GM19043 (cell line): ENCODE measurements around the gene PKD1.
"Not testable (repeated sequence)": the region's sequence is repeated elsewhere in the genome, so short reads cannot be mapped to it uniquely, and the experiment has no call there.

Source experiments
- ATAC-seq: cut with Tn5 transposase; IDR thresholded peaks from one replicate; pipeline ENCODE4 v1.9.1; 2021; ENCODE audit warnings: low read depth; ENCODE audit not compliant: unreplicated experiment

The PKD1 gene

DNA sequence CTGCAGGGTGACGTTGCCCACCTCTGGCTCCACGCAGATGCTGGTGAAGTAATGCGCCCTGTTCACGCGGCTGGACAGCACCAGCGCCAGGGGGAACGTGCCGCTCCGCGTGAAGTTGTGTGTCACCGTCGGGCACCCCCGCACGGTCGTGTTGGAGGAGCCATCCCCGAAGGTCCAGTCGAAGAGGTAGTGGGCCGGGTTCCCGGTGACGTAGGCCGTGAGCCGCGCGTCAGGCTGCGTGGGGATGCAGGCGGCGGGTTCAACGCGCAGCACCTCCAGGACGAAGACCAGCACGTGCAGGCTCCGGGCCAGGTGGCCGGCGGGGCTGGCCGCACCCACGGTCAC is 24.7 kb downstream of the PKD1 start:
- ATAC-seq = not testable (repeated sequence)

DNA sequence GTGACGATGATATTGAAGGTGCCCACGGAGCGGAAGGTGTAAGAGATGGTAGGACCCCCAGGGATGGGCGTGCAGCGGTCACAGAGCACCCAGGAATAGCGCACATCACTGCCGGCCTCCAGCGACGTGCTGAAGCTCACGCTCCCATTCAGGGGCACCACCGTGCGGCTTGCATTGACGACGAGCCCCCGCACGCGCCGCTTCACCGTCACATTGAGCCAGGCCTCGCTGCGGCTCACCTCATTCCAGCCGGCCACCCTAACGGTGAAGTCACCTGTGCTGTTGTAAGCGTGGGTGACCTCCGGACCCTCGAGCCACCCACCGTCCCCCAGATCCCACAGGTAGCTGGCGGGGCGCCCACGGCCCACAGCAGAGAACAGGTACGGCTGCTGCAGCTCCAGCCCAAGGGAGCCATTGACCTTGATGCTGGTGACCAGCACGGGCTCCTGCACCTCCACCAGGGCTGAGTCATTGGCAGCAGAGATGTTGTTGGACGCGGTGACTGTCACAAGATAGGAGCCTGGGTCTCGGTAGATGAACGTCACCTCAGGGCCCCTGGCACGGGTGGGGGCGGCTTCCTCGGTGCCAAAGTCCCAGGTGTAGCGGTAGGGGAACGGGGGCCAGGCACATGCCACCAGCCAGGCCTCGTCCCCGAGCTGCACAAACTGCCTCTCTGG is 25.2 kb downstream of the PKD1 start:
- not testable (repeated sequence) for ATAC-seq

DNA sequence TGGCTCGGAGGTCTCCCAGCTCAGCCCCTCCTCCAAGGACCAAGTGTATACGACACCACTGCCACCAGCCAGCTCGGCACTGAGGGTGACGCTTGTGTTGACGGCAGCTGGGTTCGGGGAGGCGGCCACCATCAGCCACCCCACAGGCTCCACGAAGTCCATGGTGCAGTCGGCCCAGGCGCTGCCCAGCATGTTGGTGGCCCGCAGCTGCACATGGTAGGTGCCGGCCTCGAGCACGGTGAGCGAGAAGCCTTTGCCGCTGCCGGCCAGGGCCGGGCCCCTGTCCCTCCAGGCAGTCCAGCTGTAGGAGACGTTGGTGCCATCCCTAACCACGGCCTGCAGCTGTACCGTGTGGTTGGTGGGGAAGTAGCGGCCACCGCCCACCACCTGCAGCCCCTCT is 25.8 kb downstream of the PKD1 start:
- not testable (repeated sequence) for ATAC-seq

DNA sequence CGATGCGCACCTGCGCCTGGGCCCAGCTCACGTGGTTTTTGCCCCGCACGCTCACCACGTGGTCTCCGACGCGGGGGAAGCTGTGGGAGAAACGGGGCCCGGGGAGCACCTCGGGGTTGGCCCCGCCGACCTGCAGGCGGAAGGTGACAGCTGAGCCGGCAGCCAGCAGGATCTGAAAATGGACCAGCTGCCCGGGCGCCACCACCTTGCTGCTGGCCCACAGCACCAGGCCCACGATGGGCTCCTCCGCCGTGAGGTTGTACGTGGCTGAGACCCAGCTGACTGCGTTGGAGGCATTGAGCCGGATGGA is 26.5 kb downstream of the PKD1 start:
- ATAC-seq = not testable (repeated sequence)

DNA sequence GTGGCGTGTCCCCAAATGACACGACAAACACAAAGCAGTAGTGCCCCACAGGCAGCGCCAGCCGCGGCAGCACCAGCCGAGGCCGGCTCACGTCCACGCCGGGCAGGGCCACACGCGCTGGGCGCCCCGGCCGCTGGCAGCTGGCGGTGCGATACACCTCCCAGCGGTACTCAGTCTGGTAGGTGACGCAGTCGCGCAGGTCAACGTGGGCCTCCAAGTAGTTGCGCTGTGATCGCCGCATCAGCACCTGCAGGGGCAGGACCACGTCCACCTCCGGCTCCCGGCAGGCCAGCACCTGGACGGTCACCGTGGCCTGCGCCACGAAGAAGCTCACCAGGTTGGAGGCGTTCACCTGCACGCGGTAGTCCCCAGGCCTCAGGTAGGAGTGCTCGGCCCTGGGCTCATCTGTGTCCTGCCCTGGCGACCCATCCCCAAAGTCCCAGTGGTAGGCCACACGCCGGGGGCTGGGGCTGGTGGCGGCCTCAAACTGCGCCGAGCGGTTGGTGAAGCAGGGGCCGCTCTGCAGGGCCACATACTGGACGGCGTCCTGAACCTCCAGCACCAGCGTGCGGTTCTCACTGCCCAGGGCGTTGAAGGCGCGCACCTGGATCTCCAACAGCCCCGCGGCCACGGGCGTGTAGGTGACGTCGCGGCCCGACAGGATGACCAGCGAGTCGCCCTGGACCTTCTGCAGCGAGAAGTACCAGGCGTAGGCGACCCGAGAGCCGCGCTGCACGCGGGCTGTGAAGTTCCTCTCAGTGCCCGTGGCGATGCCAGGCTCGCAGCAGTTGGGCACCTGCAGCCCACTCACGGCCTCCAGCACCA is 27.0 kb downstream of the PKD1 start:
- not testable (repeated sequence) for ATAC-seq

DNA sequence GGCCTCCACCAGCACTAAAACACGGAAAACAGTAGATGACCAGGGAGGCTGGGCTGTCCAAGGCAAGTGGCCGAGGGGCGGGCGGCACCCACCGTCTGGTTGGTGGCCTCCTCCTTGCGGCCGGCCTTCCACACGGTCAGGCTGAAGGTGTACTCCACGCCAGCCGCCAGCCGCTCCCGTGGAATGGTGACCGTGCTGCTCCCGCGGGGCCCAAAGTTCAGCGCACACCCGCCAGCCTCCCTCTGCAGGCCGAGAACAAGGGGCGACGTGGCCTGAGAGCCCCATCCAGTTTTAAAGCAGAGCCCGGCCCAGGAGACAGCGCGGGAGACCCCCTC is 27.9 kb downstream of the PKD1 start:
- ATAC-seq = not testable (repeated sequence)

DNA sequence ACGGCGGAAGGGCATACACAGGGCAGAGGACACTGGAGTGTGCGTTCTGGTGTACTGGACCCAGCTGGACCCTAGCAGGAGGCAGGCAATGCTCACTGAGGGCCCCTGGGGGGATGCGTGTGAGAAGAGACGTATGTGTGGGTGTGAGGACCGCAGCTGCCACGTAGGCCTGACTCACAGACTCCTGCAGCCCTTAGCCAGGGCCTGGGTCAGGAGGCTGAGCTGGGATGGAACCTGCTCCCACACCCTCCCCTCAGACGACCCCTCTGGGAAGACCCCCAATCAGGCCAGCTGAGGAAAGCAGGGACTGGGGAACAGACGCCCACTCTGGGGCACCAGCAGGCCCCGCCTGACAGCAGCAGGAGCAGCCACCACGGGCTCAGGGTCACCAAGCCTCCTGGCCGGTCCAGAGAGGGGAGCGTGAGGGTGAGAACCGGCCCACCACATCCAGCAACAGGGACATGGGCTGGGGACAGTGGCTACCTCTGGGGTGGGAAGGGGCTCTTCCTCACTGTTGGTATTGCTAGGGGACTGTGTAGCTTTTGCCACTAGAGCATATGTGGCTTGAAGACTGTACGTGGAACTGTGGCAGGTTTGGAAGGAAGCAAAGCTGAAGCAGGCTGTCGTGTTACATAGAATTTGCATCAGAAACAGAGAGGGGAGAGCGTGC is 28.4 kb downstream of the PKD1 start:
- not testable (repeated sequence) for ATAC-seq

DNA sequence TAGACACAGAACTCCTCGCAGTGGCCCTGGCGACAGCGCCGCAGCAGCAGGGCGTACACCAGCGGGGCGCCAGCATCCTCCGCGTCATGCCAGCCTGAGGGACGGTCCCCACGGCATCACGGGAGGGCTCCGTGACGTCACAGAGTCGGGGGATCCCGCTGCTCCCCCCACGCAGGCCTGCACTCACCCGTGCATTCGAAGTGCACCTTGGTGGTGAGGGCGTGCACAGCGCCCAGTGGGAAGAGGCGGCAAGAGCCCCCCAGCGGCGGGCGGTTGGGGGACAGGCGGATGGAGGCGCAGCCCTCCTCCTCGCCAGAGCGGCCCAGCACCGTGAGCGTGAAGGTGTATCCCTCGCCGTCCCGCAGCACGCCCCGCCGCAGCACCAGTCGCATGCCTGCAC is 29.5 kb downstream of the PKD1 start:
- not testable (repeated sequence) for ATAC-seq

DNA sequence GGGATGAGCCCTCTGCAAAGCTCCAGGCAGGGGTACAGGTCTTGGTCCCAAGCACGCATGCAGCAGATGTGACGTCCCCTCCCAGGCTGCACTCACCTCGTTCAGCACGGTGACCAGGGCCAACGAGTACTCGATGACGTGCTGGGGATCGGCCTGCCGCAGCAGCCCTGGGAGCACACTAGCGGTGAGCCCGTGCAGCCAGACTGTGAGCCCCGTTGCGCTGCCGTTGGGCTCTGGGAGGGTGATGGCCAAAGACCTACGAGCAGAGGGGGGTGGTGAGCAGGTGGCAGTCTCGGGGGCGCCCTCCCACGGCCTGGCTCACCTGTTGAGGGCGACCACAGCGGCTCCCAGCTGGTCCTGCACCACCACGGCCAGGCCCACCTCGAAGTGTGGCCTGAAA is 29.9 kb downstream of the PKD1 start:
- not testable (repeated sequence) for ATAC-seq

DNA sequence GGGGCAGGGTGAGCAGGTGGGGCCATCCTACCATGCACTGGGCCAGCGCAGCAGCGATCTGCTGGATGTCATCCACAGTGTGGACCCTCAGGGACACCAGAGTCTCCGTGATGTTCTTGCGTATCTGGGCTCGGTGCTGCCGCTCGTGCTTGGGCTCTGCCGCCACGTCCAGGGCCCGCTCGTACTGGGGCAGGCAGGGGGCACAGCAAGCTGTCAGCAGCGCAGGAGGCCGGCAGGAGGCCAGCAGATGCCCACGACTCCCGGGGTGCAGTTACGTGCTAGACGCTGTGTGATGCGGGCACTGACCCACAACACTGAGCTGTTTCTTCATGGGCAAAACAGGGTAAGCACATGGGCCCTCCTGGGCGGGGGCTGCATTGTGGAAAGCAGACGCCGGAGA is 30.4 kb downstream of the PKD1 start:
- not testable (repeated sequence) for ATAC-seq

DNA sequence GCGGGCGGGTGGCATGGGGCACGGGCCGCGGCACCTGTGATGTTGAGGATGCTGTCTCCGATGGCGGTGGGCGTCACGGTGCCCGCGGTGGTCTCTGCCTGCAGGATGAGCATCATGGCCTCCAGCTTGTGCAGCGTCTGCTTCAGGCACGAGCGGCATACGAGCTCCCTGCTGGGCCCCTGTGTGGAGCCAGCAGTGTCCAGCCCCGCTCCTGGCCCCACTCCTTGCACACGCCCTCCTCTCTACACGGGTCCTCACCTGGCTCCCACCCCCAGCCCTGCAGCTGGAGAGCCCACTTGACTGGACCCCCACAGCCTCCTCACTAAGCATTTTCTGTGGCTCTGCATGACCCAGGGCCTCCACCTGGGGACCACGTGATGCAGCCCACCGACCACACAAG is 31.2 kb downstream of the PKD1 start:
- not testable (repeated sequence) for ATAC-seq

DNA sequence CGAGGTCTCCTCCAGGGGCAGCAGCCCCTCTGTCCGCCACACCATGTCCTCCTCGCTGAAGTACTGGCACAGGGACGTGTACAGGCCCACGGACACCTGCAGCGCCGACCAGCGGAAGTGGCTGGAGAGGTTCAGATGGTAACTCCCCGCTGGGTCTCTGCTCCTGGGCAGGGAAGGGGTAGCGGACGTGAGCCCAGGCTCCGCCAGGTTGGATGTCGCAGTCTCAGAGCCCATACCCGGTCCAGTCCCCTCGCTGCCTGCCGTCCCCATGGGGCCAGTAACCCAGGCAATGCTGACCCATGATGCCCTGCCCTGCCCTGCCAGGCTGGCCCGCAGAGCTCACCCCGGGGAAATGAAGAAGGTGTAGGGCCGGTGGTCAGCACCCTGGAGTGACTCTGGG is 33.2 kb downstream of the PKD1 start:
- ATAC-seq = no peak

DNA sequence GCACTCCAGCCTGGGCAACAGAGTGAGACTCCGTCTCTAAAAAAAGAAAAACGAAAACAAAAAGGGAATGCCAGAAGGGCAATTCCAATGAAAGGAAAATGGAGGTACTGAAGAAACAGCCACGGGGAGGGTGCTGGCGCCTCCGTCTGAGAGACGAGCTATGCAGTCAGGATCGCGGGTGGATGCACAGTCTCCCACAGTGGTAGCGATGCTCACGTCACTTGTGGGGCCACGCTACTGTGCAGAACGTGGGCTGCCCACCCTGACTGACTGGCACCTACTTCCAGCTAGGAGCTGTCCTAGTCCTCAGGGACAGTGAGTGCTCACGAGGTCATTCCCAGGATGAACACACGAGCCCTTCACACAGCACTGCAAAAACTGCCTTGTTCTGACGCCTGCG is 34.1 kb downstream of the PKD1 start:
- ATAC-seq = not testable (repeated sequence)

DNA sequence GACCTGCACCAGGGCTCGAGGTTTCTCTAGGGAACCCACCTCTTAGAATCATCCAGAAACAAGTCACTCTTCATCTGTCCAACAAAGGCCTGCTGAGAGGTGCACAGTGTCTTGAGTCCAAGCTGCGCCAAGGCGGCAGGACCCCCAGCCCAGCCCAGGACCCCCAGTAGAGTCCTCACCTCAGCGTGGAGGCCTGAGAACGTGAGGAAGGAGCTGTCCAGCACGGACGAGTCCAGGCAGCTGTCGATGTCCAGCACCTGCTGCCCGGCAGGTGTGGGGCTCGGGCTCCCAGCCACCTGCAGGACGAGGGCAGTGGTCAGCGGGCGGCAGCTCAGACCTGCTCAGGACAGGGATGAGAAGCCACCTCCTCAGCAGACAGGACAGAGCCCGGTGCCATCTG is 38.0 kb downstream of the PKD1 start:
- not testable (repeated sequence) for ATAC-seq

DNA sequence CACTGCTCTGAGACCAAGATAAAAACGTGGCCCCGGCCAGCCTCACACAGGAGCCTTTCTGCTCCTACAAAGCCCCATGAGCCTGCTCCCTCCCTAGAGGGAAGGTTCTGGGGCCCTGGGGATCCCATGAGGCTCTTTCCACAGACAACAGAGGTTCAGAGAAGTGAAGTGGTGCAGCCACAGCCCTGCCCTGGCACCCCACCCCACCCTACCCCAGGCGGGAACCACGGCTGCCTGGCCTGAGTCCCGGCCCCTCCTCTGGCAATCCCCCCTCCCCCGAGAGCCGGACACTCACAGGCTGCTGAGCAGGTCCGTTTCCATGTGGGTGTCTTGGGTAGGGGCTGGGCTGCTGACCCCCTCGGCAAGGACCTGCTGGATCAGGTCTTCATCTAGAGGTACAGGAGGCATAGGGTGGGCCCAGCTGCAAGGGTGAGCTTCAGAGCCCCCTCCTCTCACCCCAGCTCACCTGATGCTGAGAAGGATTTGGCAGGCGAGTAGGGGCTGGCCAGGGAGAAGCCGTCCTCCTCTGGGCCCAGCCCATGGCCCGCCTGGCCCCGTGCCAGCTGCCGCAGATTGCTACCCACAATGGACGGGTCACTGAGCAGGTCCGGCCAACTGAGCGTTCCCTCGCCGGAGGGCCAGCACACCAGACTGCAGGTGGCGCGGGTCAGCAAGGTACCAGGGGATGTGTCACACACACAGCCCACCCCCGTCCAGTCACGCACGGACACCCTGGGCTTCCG is 38.7 kb downstream of the PKD1 start:
- ATAC-seq = no peak

DNA sequence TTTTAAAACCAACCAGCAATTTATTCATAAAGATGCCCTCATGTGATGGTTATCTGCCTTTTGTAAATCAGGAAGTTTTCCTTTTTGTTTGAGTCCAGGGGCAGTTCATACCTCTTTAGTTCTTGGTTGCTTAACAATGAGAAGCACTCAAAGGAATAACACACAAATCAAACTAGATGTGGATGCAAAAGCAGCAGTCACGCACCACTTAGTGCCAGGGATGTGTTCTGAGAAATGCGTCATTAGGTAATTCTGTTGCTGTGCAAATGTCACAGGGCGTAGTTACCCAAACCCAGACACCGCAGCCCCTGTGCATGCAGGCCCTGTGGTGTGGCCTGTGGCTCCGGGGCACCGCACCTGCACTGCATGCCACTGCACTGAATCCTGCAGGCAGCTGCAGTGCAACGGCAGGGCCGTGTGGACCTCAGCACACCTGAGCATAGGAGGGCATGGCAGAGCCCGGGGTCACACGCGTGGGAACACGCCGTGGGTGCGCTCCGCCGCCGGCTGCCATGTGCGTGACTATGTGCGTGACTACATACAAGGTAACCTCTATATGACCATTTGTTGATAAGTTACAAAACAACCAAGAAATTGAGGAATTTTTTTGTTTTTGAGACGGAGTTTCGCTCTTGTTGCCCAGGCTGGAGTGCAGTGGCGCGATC is 39.6 kb downstream of the PKD1 start:
- ATAC-seq = no peak

DNA sequence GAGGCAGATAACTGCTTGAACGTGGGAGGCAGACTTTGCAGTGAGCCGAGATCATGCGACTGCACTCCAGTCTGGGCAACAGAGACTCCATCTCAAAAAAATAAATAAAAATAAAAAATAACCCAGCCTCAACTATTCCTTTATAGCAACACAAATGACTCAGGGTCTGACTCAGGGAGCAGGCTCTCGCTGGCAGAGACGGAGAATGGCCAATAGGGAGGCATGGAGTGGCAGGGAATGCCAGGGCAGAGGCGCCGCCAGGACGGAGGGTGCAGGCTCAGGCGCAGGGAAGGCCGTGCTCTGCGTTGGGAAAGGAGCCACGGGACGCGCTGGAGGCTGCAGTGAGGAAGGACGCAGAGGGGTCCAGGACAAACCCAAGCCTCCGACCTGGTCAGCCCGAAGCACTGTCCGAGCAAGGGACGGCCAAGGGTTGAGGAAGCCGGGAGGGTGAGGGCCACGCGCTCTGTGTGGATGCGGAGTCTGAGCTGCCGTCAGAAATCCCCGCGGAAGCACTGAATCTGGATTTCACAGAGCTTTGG is 40.3 kb downstream of the PKD1 start:
- no peak for ATAC-seq

DNA sequence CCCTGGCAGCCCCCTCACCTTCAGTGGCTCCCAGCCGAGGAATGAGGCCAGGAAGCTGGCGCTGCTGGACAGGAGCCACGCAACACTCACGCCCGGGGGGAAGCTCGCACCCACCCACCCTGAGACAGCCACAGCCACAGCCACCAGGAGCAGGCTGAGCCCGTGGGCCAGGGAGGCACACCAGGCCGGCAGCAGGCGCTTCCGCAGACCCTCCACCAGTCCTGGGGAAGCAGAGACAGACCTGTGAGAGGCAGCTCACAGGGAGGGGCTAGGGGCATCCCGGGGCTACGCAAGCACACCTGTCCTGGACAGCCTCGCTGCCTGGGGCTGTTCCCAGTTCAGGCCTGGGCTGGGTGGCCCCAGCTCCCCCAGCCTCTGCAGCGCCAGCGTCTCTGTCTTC is 41.9 kb downstream of the PKD1 start:
- no peak for ATAC-seq

DNA sequence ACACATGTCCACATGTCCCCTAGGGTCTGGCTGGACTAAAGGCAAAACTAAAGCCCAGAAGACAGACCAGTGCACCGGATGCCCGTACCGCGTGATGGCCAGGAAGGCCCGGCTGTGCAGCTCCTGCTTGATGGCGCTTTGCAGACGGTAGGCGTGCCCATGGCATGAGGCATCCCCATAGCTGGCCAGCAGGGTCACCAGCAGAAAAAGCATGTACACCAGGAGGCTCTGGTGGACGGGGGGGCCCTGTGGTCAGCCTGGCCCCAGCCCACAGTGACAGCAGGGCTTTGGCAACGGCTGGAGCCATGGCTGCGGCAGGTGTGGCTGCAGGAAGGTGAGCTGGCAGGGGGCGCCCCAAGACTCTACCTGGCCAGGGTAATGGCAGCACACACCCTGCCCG is 42.8 kb downstream of the PKD1 start:
- no peak for ATAC-seq

DNA sequence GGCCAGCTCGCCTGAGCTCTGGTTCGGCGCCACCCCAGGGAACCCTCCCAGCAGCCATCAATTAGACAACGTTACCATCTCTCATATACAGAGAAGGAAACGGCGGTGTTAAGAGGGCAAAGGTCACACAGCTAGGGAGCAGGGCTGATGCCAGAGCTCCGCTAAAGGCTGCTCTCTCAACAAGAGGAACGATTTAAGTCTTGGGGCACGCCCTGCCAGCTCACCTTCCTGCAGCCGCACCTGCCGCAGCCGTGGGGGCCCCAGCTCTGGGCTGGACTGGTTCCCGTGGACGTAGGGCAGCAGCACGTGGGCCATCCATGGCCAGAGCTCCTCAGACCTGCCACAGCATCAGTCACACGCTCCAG is 43.5 kb downstream of the PKD1 start:
- no peak for ATAC-seq
